HepG2 (cell line): ENCODE measurements around the gene POLR2B. TPM values are rescaled to one million over a fixed set of nuclear protein-coding genes. Genes with fewer than 3 reads are reported as not detected.

Experiments
- ATAC-seq: fragments of 200-7000 bp; cut with Tn5 transposase; 3 replicates; pipeline ENCODE4 v1.9.1; 2020; ENCODE audit warnings: mild to moderate bottlenecking, moderate library complexity
- BruUV-seq: library from RNA; stranded (reverse); fragments of 400-500 nt; replicated peaks from 2 replicates; lab custom pipeline; 2021; lab: Mats Ljungman, UMichigan
- CTCF ChIA-PET: fragments of 300-600 bp; formaldehyde crosslinking; extraction: SDS; loops from one replicate; lab custom pipeline; 2021; ENCODE audit warnings: low total read pairs, inconsistent platforms, low intra/inter-chr PET ratio; lab: Yijun Ruan, JAX
- POLR2A ChIA-PET: fragments of 350-600 bp; sonication (Branson Sonifier 250); formaldehyde crosslinking; loops from one replicate; lab custom pipeline; 2020; ENCODE audit warnings: antibody characterized with exemption, inconsistent platforms; lab: Yijun Ruan, JAX
- DNase-seq: peaks from one replicate; pipeline ENCODE4 v3.0.0-alpha.2; 2015; ENCODE audit warnings: low spot score
- FAIRE-seq: peaks from 3 replicates; lab custom pipeline; 2011; peaks lifted over from hg19 to GRCh38; lab: Jason Lieb, UNC
- H2AFZ ChIP-seq: one replicate; pipeline ENCODE4 v1.6.1; 2011; ENCODE audit warnings: low read length, inconsistent platforms
- H3K27ac ChIP-seq: fragments of 300-600 bp; 3 replicates; pipeline ENCODE4 v1.8.0; 2011; ENCODE audit warnings: mixed run types, mild to moderate bottlenecking, mixed read lengths, low read length, inconsistent platforms; ENCODE audit not compliant: insufficient read depth; ENCODE audit errors: extremely low read length
- H3K27me3 ChIP-seq, 2 experiments: fragments of 200-600 bp in 1 of 2; 2 replicates in 1 of 2; 3 replicates in 1 of 2; pipeline versions ENCODE4 v1.6.0 to v1.8.0; 2011; ENCODE audit warnings: low read length in 2 of 2, mild to moderate bottlenecking in 2 of 2, moderate library complexity in 2 of 2, inconsistent platforms in 1 of 2; ENCODE audit not compliant: insufficient read depth in 2 of 2, control insufficient read depth in 1 of 2
- H3K36me3 ChIP-seq, 2 experiments: fragments of 200-600 bp in 1 of 2; replicated peaks in 1 of 2; 2 replicates in 1 of 2; 3 replicates in 1 of 2; pipeline versions ENCODE4 v1.5.1 to v1.8.0; 2011; ENCODE audit warnings: low read length in 2 of 2, inconsistent platforms in 1 of 2; ENCODE audit not compliant: insufficient read depth in 2 of 2, control insufficient read depth in 1 of 2
- H3K4me1 ChIP-seq: 2 replicates; pipeline ENCODE4 v1.5.1; 2012; ENCODE audit warnings: low read length, inconsistent platforms; ENCODE audit not compliant: insufficient read depth
- H3K4me2 ChIP-seq: 2 replicates; pipeline ENCODE4 v1.6.0; 2011; ENCODE audit warnings: low read depth, low read length, inconsistent platforms
- H3K4me3 ChIP-seq, 3 experiments: fragments of 200-600 bp in 1 of 3; sonication (generic), shearing (Covaris generic) in 1 of 3; replicated peaks in 1 of 3; 2 replicates each; pipeline ENCODE4 v1.5.1; 2011 to 2016; ENCODE audit warnings: low read length in 3 of 3, inconsistent platforms in 2 of 3, low read depth in 2 of 3, mild to moderate bottlenecking in 2 of 3, control low read depth in 1 of 3, mixed read lengths in 1 of 3; ENCODE audit not compliant: insufficient read depth in 1 of 3
- H3K79me2 ChIP-seq: one replicate; pipeline ENCODE4 v1.6.1; 2011; ENCODE audit warnings: low read length, inconsistent platforms; ENCODE audit not compliant: insufficient read depth
- H3K9ac ChIP-seq: 2 replicates; pipeline ENCODE4 v1.6.0; 2011; ENCODE audit warnings: mild to moderate bottlenecking, low read depth, low read length, inconsistent platforms; ENCODE audit not compliant: insufficient read depth
- H3K9me3 ChIP-seq: 2 replicates; pipeline ENCODE4 v1.5.1; 2012; ENCODE audit warnings: mild to moderate bottlenecking, low read length
- H4K20me1 ChIP-seq: 2 replicates; pipeline ENCODE4 v1.6.0; 2011; ENCODE audit warnings: inconsistent platforms, mild to moderate bottlenecking, low read length, moderate library complexity; ENCODE audit not compliant: insufficient read depth
- KLF16 ChIP-seq, 2 experiments: sonication (generic) in 1 of 2; formaldehyde crosslinking in 1 of 2; IDR thresholded peaks; 2 replicates each; pipeline versions ENCODE4 v1.6.1 to v1.8.0; 2016 to 2023; ENCODE audit warnings: missing genetic modification reagents in 2 of 2, missing compliant biosample characterization in 1 of 2
- NFE2L1 ChIP-seq: sonication (generic); formaldehyde crosslinking; IDR thresholded peaks from 2 replicates; pipeline ENCODE4 v1.4.0; 2020; ENCODE audit warnings: missing genetic modification reagents, mild to moderate bottlenecking, borderline replicate concordance
- NFE2L2 ChIP-seq: fragments of 150-350 bp; IDR thresholded peaks from 2 replicates; pipeline ENCODE4 v1.6.1; 2014; ENCODE audit warnings: low read length
- NR3C1 ChIP-seq: sonication (generic); formaldehyde crosslinking; IDR thresholded peaks from 2 replicates; pipeline ENCODE4 v1.4.0; 2020; ENCODE audit warnings: missing genetic modification reagents
- SRSF9 ChIP-seq: fragments of 200-400 bp; formaldehyde crosslinking; IDR thresholded peaks from 2 replicates; pipeline ENCODE4 v1.6.1; 2018; ENCODE audit warnings: borderline replicate concordance, mild to moderate bottlenecking, low read depth, low read length; ENCODE audit not compliant: insufficient read depth, poor library complexity, severe bottlenecking
- YEATS2 ChIP-seq: sonication (generic); formaldehyde crosslinking; IDR thresholded peaks from 2 replicates; pipeline ENCODE4 v1.4.0; 2020; ENCODE audit warnings: missing genetic modification reagents, borderline replicate concordance
- ZC3H13 ChIP-seq: sonication (generic); formaldehyde crosslinking; IDR thresholded peaks from 2 replicates; pipeline ENCODE4 v1.8.1; 2023; ENCODE audit warnings: mild to moderate bottlenecking, missing genetic modification reagents, moderate library complexity
- ZNF282 ChIP-seq: fragments of 450-650 bp; IDR thresholded peaks from 2 replicates; pipeline ENCODE4 v1.6.1; 2018; ENCODE audit not compliant: partially characterized antibody
- ZNF3 ChIP-seq: IDR thresholded peaks from 2 replicates; pipeline ENCODE4 v1.7.0; 2017; ENCODE audit warnings: inconsistent platforms
- ZNF362 ChIP-seq: sonication (generic); formaldehyde crosslinking; IDR thresholded peaks from 2 replicates; pipeline ENCODE4 v1.4.0; 2020; ENCODE audit warnings: missing genetic modification reagents, mild to moderate bottlenecking, borderline replicate concordance
- ZNF629 ChIP-seq: sonication (generic); formaldehyde crosslinking; conservative IDR thresholded peaks from 2 replicates; pipeline ENCODE4 v1.5.0; 2020; ENCODE audit warnings: missing genetic modification reagents
- ZNF773 ChIP-seq: sonication (generic); formaldehyde crosslinking; IDR thresholded peaks from 2 replicates; pipeline ENCODE4 v1.4.0; 2020; ENCODE audit warnings: missing genetic modification reagents, borderline replicate concordance
- WGBS: methylation state at CpG from one replicate; pipeline ENCODE4 v1.1.6; 2017; ENCODE audit warnings: low lambda C conversion rate; 5-methylcytosine and 5-hydroxymethylcytosine counted together
- in situ Hi-C: cut with HindIII; loops from 2 replicates; pipeline ENCODE4 v1.10.0; 2017; ENCODE audit warnings: low pct_unique_long_range_greater_than_20kb; ENCODE audit not compliant: extremely low pct_ligation_motif_present
- intact Hi-C: fragments of 100-400 bp; cut with micrococcal nuclease; formaldehyde crosslinking; loops from one replicate; pipeline ENCODE4 v1.10.0; 2022; ENCODE audit not compliant: unreplicated experiment
- polyA plus RNA-seq, 8 experiments: library from polyadenylated mRNA; depleted of rRNA in 3 of 8; stranded (reverse) in 7 of 8; unstranded in 1 of 8; fragments of >200 nt; fragmentation: Illumina TruSeq in 4 of 8; extraction: Trizol in 4 of 8; gene quantifications; 2 replicates each; pipeline versions ENCODE4 v1.2.1 to v1.2.3, GENCODE V29; 2011 to 2016; ENCODE audit warnings: low read depth in 4 of 8, missing spikeins in 1 of 8, mixed read lengths in 1 of 8; ENCODE audit not compliant: insufficient read depth in 1 of 8
- total RNA-seq, 5 experiments: library from RNA; depleted of rRNA; stranded (reverse); fragments of >200 nt; fragmentation: Illumina TruSeq; extraction: Trizol; gene quantifications; 2 replicates each; pipeline ENCODE4 v1.2.3, GENCODE V29; 2016; ENCODE audit warnings: low read depth in 1 of 5

POLR2B gene
- total and polyA plus RNA-seq, 2 of the 13 experiments (the other 11 are each of a cell fraction or from before 2014, with no cell fraction given): 70.6 to 116 TPM

DNA sequence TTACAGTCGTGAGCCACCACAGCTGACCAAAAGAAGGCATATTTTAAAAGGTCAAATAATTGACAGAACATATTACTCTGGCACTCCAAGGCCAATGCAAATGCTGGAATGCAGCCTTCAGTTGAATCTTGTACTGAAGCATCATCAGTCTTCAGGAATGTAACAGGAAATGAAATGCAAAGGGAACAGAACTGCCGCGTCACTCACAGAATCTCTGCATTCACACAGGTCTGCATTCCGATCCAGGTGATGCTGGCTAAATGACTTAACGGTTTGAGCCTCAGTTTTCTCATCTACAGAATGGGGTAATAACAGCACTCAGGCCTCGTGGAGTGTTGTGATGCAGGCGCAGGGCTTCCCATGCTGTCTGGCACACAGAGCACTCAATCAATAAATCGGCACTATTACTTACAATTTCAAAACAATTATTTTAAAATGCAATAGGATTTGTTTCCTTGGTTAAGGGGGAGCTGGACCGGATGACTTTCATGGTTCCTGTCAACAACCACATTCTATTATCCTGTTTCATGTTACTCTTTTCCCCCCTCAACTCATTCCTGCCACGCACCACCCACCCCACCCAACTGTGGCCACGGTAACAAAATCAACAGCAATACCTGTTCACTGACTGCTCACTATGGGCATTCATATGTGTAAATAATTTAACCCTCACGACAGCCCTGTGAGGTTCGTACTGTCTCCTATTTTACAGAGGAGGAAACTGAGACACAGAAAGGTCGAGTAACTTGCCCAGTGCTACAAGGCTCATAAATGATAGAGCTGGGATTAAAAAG lies 99.1 kb downstream of the POLR2B start:
- POLR2A ChIA-PET: interaction anchor here (1.0 to 1.1 kb wide), 2 partner anchors 22 to 33 kb away, joined by 3 to 4 read pairs; partner anchors contain the start of gene IGFBP7

GRCh38 chr4:57078685-57079521 lies 100.2 kb downstream of the POLR2B start:
- Histone ChIP-seq H4K20me1 (no peaks in the 10 kb centered on the region), H2AFZ (no peak overlapping the region), H3K27ac (no peak overlapping the region), H3K4me3 (peak overlapping the region; percentile 23 to 39 (median 25); a peak in 4 of 6 replicates), H3K9me3 (no peaks in the 10 kb centered on the region), H3K9ac (no peak overlapping the region), H3K79me2 (no peaks in the 10 kb centered on the region), H3K4me2 (peak overlapping the region; percentile 70), H3K27me3 (no peaks in the 10 kb centered on the region), H3K36me3 (no peaks in the 10 kb centered on the region), H3K4me1 (peaks cover 40% of the 10 kb centered on the region)
- intact Hi-C loops (no loop called here), in situ Hi-C loops (no loop called here)
- CTCF ChIA-PET: no interaction called here
- ATAC-seq: peak; percentile 71
- WGBS: 0% methylated on average over 10 of the region's 10 CpGs
- peak; percentile 46 for DNase-seq
- BruUV-seq: no TSS peak
- POLR2A ChIA-PET: interaction anchor here (1.0 to 1.1 kb wide), 2 partner anchors 21 to 32 kb away, joined by 3 to 4 read pairs; partner anchors contain the start of gene IGFBP7
- peak; percentile 72 for FAIRE-seq
- TF ChIP-seq ZNF773 (CRISPR knock-in tag) (no peak), YEATS2 (CRISPR knock-in tag) (no peak), NFE2L1 (CRISPR knock-in tag) (no peak), SRSF9 (no peak), ZC3H13 (no peak), ZNF362 (CRISPR knock-in tag) (peak; percentile 82; the same call in 1 of the 2 replicates), NR3C1 (CRISPR knock-in tag) (no peak), KLF16 (CRISPR knock-in tag; IDR thresholded peaks at IDR 0.05) (no peak)

More for the DNA sequence above, 99.1 kb downstream of the POLR2B start:
- Histone ChIP-seq H3K27ac (no peak overlapping the region), H3K4me2 (no peak overlapping the region), H3K36me3 (no peaks in the 10 kb centered on the region), H4K20me1 (no peaks in the 10 kb centered on the region), H3K9ac (no peak overlapping the region)
- FAIRE-seq: no peak
- WGBS: 59% methylated on average over 12 of the region's 14 CpGs
- intact Hi-C loops: no loop called here
- TF ChIP-seq ZNF3 (CRISPR knock-in tag) (peak; percentile 57; the same call in 1 of the 2 replicates), ZNF629 (peak; percentile 87), ZNF282 (no peak), NFE2L2 (0 out of 2 replicates have a peak, but pooled peaks have one; percentile 13)
- TF ChIP-seq, all 625 proteins: peak for 3
- Histone ChIP-seq H3K27me3 (no peaks in the 10 kb centered on the region), H3K4me3 (no peak overlapping the region), H3K4me1 (peaks cover 40% of the 10 kb centered on the region), H3K79me2 (no peaks in the 10 kb centered on the region), H2AFZ (no peak overlapping the region), H3K9me3 (no peaks in the 10 kb centered on the region)
- in situ Hi-C loops: no loop called here
- DNase-seq (peak; percentile 50), ATAC-seq (no peak)
- BruUV-seq: no TSS peak
- CTCF ChIA-PET: no interaction called here
